SK-N-SH (cell line): ENCODE data around the gene ATN1.

Experiments used
- CHD2 ChIP-seq: fragments of 150-350 bp; IDR thresholded peaks from 2 replicates; pipeline ENCODE4 v1.6.1; 2018; ENCODE audit warnings: low read length; ENCODE audit not compliant: partially characterized antibody
- ELF1 ChIP-seq: IDR thresholded peaks from 2 replicates; pipeline ENCODE4 v1.4.0; 2012
- EP300 ChIP-seq, 2 experiments: IDR thresholded peaks; 2 replicates each; pipeline versions ENCODE4 v1.4.0 to v1.6.1; 2012; ENCODE audit warnings: borderline replicate concordance in 1 of 2, low read depth in 1 of 2, low read length in 1 of 2
- GATA2 ChIP-seq: sonication (generic); formaldehyde crosslinking; IDR thresholded peaks from 2 replicates; pipeline ENCODE4 v1.5.0; 2020; ENCODE audit warnings: mild to moderate bottlenecking, missing genetic modification reagents
- IRF3 ChIP-seq: fragments of 150-350 bp; IDR thresholded peaks from 2 replicates; pipeline ENCODE4 v1.6.1; 2016; ENCODE audit warnings: mild to moderate bottlenecking, low read depth, low read length
- PBX3 ChIP-seq: IDR thresholded peaks from 2 replicates; pipeline ENCODE4; 2012
- POLR2AphosphoS5 ChIP-seq: IDR thresholded peaks from 2 replicates; pipeline ENCODE4 v1.6.1; 2012; ENCODE audit warnings: low read depth, low read length
- SIN3A ChIP-seq: IDR thresholded peaks from 2 replicates; pipeline ENCODE4 v1.6.1; 2012; ENCODE audit warnings: low read depth, mild to moderate bottlenecking, low read length, moderate library complexity, borderline replicate concordance
- SMC3 ChIP-seq: IDR thresholded peaks from 2 replicates; pipeline ENCODE4 v1.6.1; 2012; ENCODE audit warnings: low read depth, low read length, improper control_type of control experiment
- TAF1 ChIP-seq: IDR thresholded peaks from 2 replicates; pipeline ENCODE4 v1.6.1; 2012; ENCODE audit warnings: low read depth, mild to moderate bottlenecking, low read length, moderate library complexity, borderline replicate concordance
- TEAD4 ChIP-seq: IDR thresholded peaks from 2 replicates; pipeline ENCODE4 v1.4.0; 2012; ENCODE audit warnings: mild to moderate bottlenecking, borderline replicate concordance; ENCODE audit not compliant: insufficient read depth
- TF ChIP-seq, protein P1 (sequence below): fragments of 200-600 bp; sonication (generic); IDR thresholded peaks from 2 replicates; pipeline ENCODE4 v1.6.1; 2017; ENCODE audit warnings: antibody characterized with exemption, mild to moderate bottlenecking, moderate library complexity
- TF ChIP-seq, protein P2 (sequence below): IDR thresholded peaks from 2 replicates; pipeline ENCODE4 v1.6.1; 2012; ENCODE audit warnings: mild to moderate bottlenecking, low read depth, low read length, moderate library complexity
- TF ChIP-seq, protein P3 (sequence below): IDR thresholded peaks from 2 replicates; pipeline ENCODE4 v1.4.0; 2012; ENCODE audit warnings: low read depth

GRCh38 chr12:6946920-6947374 is 19.2 kb downstream of the ATN1 start:
- TF ChIP-seq SMC3 (no peak), PBX3 (no peak), POLR2AphosphoS5 (no peak), SIN3A (no peak), CHD2 (no peak), TAF1 (no peak), EP300 (IDR thresholded peaks at IDR 0.05; ENCODE audit: borderline replicate concordance in 1 of 2, low read depth in 1 of 2, low read length in 1 of 2) (no peak), GATA2 (no peak), TEAD4 (no peak), ELF1 (no peak), IRF3 (no peak)
- TF ChIP-seq, protein P1, sequence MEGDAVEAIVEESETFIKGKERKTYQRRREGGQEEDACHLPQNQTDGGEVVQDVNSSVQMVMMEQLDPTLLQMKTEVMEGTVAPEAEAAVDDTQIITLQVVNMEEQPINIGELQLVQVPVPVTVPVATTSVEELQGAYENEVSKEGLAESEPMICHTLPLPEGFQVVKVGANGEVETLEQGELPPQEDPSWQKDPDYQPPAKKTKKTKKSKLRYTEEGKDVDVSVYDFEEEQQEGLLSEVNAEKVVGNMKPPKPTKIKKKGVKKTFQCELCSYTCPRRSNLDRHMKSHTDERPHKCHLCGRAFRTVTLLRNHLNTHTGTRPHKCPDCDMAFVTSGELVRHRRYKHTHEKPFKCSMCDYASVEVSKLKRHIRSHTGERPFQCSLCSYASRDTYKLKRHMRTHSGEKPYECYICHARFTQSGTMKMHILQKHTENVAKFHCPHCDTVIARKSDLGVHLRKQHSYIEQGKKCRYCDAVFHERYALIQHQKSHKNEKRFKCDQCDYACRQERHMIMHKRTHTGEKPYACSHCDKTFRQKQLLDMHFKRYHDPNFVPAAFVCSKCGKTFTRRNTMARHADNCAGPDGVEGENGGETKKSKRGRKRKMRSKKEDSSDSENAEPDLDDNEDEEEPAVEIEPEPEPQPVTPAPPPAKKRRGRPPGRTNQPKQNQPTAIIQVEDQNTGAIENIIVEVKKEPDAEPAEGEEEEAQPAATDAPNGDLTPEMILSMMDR = no peak
- TF ChIP-seq, protein P2, sequence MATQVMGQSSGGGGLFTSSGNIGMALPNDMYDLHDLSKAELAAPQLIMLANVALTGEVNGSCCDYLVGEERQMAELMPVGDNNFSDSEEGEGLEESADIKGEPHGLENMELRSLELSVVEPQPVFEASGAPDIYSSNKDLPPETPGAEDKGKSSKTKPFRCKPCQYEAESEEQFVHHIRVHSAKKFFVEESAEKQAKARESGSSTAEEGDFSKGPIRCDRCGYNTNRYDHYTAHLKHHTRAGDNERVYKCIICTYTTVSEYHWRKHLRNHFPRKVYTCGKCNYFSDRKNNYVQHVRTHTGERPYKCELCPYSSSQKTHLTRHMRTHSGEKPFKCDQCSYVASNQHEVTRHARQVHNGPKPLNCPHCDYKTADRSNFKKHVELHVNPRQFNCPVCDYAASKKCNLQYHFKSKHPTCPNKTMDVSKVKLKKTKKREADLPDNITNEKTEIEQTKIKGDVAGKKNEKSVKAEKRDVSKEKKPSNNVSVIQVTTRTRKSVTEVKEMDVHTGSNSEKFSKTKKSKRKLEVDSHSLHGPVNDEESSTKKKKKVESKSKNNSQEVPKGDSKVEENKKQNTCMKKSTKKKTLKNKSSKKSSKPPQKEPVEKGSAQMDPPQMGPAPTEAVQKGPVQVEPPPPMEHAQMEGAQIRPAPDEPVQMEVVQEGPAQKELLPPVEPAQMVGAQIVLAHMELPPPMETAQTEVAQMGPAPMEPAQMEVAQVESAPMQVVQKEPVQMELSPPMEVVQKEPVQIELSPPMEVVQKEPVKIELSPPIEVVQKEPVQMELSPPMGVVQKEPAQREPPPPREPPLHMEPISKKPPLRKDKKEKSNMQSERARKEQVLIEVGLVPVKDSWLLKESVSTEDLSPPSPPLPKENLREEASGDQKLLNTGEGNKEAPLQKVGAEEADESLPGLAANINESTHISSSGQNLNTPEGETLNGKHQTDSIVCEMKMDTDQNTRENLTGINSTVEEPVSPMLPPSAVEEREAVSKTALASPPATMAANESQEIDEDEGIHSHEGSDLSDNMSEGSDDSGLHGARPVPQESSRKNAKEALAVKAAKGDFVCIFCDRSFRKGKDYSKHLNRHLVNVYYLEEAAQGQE = no peak
- TF ChIP-seq, protein P3, sequence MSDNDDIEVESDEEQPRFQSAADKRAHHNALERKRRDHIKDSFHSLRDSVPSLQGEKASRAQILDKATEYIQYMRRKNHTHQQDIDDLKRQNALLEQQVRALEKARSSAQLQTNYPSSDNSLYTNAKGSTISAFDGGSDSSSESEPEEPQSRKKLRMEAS = no peak
